ENCODE measurements around the gene ESR1.

Gene ESR1

DNA sequence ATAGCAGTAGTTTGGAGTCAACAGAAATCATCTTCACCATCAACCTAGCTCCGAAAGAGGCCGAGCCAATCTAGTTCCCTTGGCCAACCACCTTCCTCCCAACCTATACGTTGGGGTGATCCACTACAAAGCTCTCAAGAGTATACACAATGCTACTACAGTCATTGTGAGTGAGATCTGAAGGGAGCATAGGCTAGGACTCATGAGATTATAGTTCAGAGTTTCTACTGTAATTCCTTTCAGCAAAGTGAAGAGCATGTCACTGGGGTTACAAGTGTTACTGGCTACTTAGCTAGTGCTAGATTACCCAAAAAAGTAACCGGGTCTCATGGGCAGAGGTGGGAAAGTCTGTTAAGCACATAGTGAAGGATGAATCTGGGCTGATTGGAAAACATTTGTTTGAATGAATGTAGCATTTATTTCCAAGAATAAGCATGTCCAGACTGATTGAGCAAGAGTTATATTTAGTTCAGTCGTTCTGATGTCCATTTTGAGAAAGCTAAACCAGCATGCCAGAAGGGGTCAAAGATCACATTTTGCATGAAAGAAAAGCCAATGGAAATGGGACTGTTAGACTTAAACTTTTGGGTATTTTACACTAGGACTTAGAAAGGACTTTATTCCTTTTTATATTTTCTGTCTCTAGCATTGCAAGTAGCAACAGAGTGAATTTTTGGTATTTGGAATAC lies 10.5 kb upstream of the ESR1 start:
- H3K36me3 ChIP-seq (ENCODE audit: insufficient read depth): no peaks in the 10 kb centered on the region
- TF ChIP-seq CTCF (conservative IDR thresholded peaks at IDR 0.05; ENCODE audit: low read depth, low read length): no peak
- no peaks in the 10 kb centered on the region for H3K4me1 ChIP-seq (ENCODE audit: low read depth, poor library complexity, severe bottlenecking)
- H2AFZ ChIP-seq (ENCODE audit: low read depth): no peak overlapping the region
- no peaks in the 10 kb centered on the region for H3K27me3 ChIP-seq (ENCODE audit: insufficient read depth, low read depth)
- no peaks in the 10 kb centered on the region for H4K20me1 ChIP-seq (ENCODE audit: insufficient read depth)
- H3K4me2 ChIP-seq: no peak overlapping the region
- no peak overlapping the region for H3K9ac ChIP-seq
- no peak overlapping the region for H3K27ac ChIP-seq
- H3K4me3 ChIP-seq (IDR thresholded peaks at IDR 0.05; ENCODE audit: insufficient read depth, low read depth, low read length): no peak overlapping the region
- H3K79me2 ChIP-seq (ENCODE audit: insufficient read depth, low read depth): no peaks in the 10 kb centered on the region

DNA sequence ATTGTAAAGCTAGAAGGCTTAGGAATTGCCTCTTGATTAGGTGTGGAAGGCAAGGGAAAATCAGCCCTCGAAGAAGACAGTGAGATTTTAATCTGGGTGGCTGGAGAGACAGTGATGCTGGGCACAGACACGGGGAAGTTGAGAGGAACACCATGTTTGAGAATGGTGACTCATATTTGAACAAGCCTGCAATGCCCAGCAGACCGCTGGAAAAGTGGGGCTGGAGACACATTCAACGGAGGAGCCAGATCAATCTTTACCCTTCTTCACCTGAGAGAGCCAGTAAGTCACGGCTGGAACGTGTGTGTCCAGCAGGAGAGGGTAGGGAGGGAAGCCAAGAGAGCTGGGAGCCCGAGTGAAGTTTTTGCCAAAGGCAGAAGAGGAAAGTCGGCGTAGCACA lies 3.7 kb upstream of the ESR1 start:
- Histone ChIP-seq H3K9ac (no peak overlapping the region), H3K4me3 (IDR thresholded peaks at IDR 0.05; ENCODE audit: insufficient read depth, low read depth, low read length) (no peak overlapping the region), H3K27ac (no peak overlapping the region), H3K27me3 (ENCODE audit: insufficient read depth, low read depth) (no peaks in the 10 kb centered on the region), H2AFZ (ENCODE audit: low read depth) (no peak overlapping the region), H3K79me2 (ENCODE audit: insufficient read depth, low read depth) (peaks cover 14% of the 10 kb centered on the region), H4K20me1 (ENCODE audit: insufficient read depth) (no peaks in the 10 kb centered on the region), H3K4me1 (ENCODE audit: low read depth, poor library complexity, severe bottlenecking) (peaks cover 19% of the 10 kb centered on the region), H3K4me2 (no peak overlapping the region), H3K36me3 (ENCODE audit: insufficient read depth) (no peaks in the 10 kb centered on the region)
- no peak for TF ChIP-seq CTCF (conservative IDR thresholded peaks at IDR 0.05; ENCODE audit: low read depth, low read length)

DNA sequence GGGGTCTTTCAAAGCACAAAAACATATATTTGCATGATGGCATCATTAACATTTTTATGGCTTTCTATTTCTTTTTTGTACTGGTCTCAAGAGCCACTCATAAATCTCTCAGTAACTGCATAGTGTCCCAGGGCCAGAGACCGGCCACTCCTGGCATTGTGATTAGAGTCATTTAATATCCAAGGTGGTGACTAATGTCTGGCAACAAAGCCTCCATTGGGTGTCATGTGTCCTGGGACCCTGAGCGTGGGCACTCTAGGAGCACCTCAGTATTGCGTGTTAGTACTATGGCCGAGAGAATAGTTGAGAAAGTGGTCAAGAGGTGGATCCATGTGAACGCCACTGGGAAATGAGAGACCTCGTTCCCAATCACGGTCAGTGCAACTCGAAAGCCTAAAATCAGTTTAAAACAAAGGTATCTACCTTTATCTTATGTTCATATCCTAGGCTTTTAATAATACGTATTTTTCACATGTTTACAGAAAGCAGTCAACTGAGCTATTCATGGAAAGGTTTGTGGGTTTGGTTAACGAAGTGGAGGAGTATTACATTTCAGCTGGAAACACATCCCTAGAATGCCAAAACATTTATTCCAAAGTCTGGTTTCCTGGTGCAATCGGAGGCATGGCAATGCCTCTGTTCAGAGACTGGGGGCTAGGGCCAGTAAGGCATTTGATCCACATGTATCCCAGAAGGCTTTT lies 2.7 kb upstream of the ESR1 start:
- H2AFZ ChIP-seq (ENCODE audit: low read depth): no peak overlapping the region
- no peak for TF ChIP-seq CTCF (conservative IDR thresholded peaks at IDR 0.05; ENCODE audit: low read depth, low read length)
- no peak overlapping the region for H3K4me2 ChIP-seq
- H3K79me2 ChIP-seq (ENCODE audit: insufficient read depth, low read depth): peaks cover 24% of the 10 kb centered on the region
- H3K27me3 ChIP-seq (ENCODE audit: insufficient read depth, low read depth): no peaks in the 10 kb centered on the region
- peaks cover 19% of the 10 kb centered on the region for H3K4me1 ChIP-seq (ENCODE audit: low read depth, poor library complexity, severe bottlenecking)
- no peak overlapping the region for H3K9ac ChIP-seq
- H3K27ac ChIP-seq: no peak overlapping the region
- no peak overlapping the region for H3K4me3 ChIP-seq (IDR thresholded peaks at IDR 0.05; ENCODE audit: insufficient read depth, low read depth, low read length)
- no peaks in the 10 kb centered on the region for H4K20me1 ChIP-seq (ENCODE audit: insufficient read depth)
- no peaks in the 10 kb centered on the region; the same call in 1 of the 2 replicates for H3K36me3 ChIP-seq (ENCODE audit: insufficient read depth)

DNA sequence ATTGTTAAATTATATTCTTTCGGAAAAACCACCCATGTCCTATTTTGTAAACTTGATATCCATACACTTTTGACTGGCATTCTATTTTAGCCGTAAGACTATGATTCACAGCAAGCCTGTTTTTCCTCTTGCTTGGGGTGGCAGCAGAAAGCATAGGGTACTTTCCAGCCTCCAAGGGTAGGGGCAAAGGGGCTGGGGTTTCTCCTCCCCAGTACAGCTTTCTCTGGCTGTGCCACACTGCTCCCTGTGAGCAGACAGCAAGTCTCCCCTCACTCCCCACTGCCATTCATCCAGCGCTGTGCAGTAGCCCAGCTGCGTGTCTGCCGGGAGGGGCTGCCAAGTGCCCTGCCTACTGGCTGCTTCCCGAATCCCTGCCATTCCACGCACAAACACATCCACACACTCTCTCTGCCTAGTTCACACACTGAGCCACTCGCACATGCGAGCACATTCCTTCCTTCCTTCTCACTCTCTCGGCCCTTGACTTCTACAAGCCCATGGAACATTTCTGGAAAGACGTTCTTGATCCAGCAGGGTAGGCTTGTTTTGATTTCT lies 2.1 kb upstream of the ESR1 start:
- no peaks in the 10 kb centered on the region for H4K20me1 ChIP-seq (ENCODE audit: insufficient read depth)
- 0 out of 2 replicates have a peak overlapping the region, but pooled peaks have one; percentile 7 for H3K4me2 ChIP-seq
- no peaks in the 10 kb centered on the region for H3K27me3 ChIP-seq (ENCODE audit: insufficient read depth, low read depth)
- H3K4me1 ChIP-seq (ENCODE audit: low read depth, poor library complexity, severe bottlenecking): peaks cover 19% of the 10 kb centered on the region
- no peak for TF ChIP-seq CTCF (conservative IDR thresholded peaks at IDR 0.05; ENCODE audit: low read depth, low read length)
- no peak overlapping the region for H3K4me3 ChIP-seq (IDR thresholded peaks at IDR 0.05; ENCODE audit: insufficient read depth, low read depth, low read length)
- H3K9ac ChIP-seq: no peak overlapping the region
- H3K79me2 ChIP-seq (ENCODE audit: insufficient read depth, low read depth): peaks cover 30% of the 10 kb centered on the region
- H3K36me3 ChIP-seq (ENCODE audit: insufficient read depth): no peaks in the 10 kb centered on the region; the same call in 1 of the 2 replicates
- no peak overlapping the region for H3K27ac ChIP-seq
- H2AFZ ChIP-seq (ENCODE audit: low read depth): no peak overlapping the region

All from KMS-11 (cell line).